Effector memory CD4-positive, alpha-beta T cell (primary cell): ENCODE measurements around the gene PRKCG.

Source experiments
- DNase-seq, 3 donors: peaks; one replicate each; pipeline ENCODE4 v3.0.0-alpha.2; 2020
- H3K27ac ChIP-seq: 2 replicates; pipeline ENCODE4 v1.7.0; 2013; ENCODE audit warnings: mild to moderate bottlenecking, low read length, moderate library complexity; ENCODE audit not compliant: insufficient read depth, poor library complexity, severe bottlenecking
- H3K27me3 ChIP-seq: replicated peaks from 2 replicates; pipeline ENCODE4 v1.7.0; 2013; ENCODE audit warnings: mild to moderate bottlenecking, low read length; ENCODE audit not compliant: insufficient read depth, control insufficient read depth, poor library complexity, severe bottlenecking
- H3K36me3 ChIP-seq: 2 replicates; pipeline ENCODE4 v1.7.0; 2013; ENCODE audit warnings: mild to moderate bottlenecking, low read length, moderate library complexity; ENCODE audit not compliant: control insufficient read depth, insufficient read depth
- H3K4me1 ChIP-seq: 2 replicates; pipeline ENCODE4 v1.7.0; 2013; ENCODE audit warnings: low read length, mild to moderate bottlenecking; ENCODE audit not compliant: control insufficient read depth, insufficient read depth, poor library complexity, severe bottlenecking
- H3K4me3 ChIP-seq: 2 replicates; pipeline ENCODE4 v1.7.0; 2013; ENCODE audit warnings: low read length, low read depth, mild to moderate bottlenecking; ENCODE audit not compliant: insufficient read depth, poor library complexity, severe bottlenecking
- H3K9me3 ChIP-seq: 2 replicates; pipeline ENCODE4 v1.7.0; 2013; ENCODE audit warnings: mild to moderate bottlenecking, low read length, moderate library complexity; ENCODE audit not compliant: control insufficient read depth

PRKCG gene

GRCh38 chr19:53897459-53897858 lies 15.5 kb downstream of the PRKCG start:
- no peaks in the 10 kb centered on the region for H3K4me1 ChIP-seq
- H3K27me3 ChIP-seq: peaks cover 15% of the 10 kb centered on the region
- no peak overlapping the region for H3K4me3 ChIP-seq
- no peak for DNase-seq
- H3K9me3 ChIP-seq: no peaks in the 10 kb centered on the region
- no peaks in the 10 kb centered on the region for H3K36me3 ChIP-seq
- H3K27ac ChIP-seq: no peak overlapping the region

- Histone ChIP-seq H3K9me3 (no peaks in the 10 kb centered on the region), H3K36me3 (no peaks in the 10 kb centered on the region), H3K27ac (no peak overlapping the region), H3K4me1 (no peaks in the 10 kb centered on the region), H3K4me3 (no peak overlapping the region), H3K27me3 (peaks cover 15% of the 10 kb centered on the region)
- no peak for DNase-seq
Observed at GRCh38 chr19:53898166-53898565, 16.2 kb downstream of the PRKCG start.

GRCh38 chr19:53898636-53899341 lies 16.8 kb downstream of the PRKCG start:
- no peak overlapping the region for H3K4me3 ChIP-seq
- no peak overlapping the region for H3K27ac ChIP-seq
- no peaks in the 10 kb centered on the region for H3K4me1 ChIP-seq
- H3K27me3 ChIP-seq: peaks cover 15% of the 10 kb centered on the region
- DNase-seq: no peak
- H3K9me3 ChIP-seq: no peaks in the 10 kb centered on the region
- H3K36me3 ChIP-seq: no peaks in the 10 kb centered on the region

- Histone ChIP-seq H3K9me3 (no peaks in the 10 kb centered on the region), H3K36me3 (no peaks in the 10 kb centered on the region), H3K27me3 (peaks cover 15% of the 10 kb centered on the region), H3K4me3 (no peak overlapping the region), H3K27ac (no peak overlapping the region), H3K4me1 (no peaks in the 10 kb centered on the region)
- DNase-seq: no peak
Observed at GRCh38 chr19:53900191-53900860, 18.3 kb downstream of the PRKCG start.

- H3K4me1 ChIP-seq: peaks cover 1% of the 10 kb centered on the region
- H3K9me3 ChIP-seq: no peaks in the 10 kb centered on the region
- H3K27ac ChIP-seq: no peak overlapping the region
- DNase-seq: peak in 1 of 3 donors; percentile 20
- no peak overlapping the region for H3K4me3 ChIP-seq
- no peaks in the 10 kb centered on the region for H3K36me3 ChIP-seq
- peaks cover 29% of the 10 kb centered on the region for H3K27me3 ChIP-seq
Observed at GRCh38 chr19:53903055-53903680, 21.2 kb downstream of the PRKCG start.

- H3K4me3 ChIP-seq: no peak overlapping the region
- H3K27ac ChIP-seq: no peak overlapping the region
- no peaks in the 10 kb centered on the region for H3K9me3 ChIP-seq
- no peak for DNase-seq
- H3K27me3 ChIP-seq: peaks cover 37% of the 10 kb centered on the region
- H3K4me1 ChIP-seq: peaks cover 13% of the 10 kb centered on the region
- H3K36me3 ChIP-seq: no peaks in the 10 kb centered on the region
Observed at GRCh38 chr19:53904909-53905308, 22.9 kb downstream of the PRKCG start.

- H3K4me1 ChIP-seq: peaks cover 13% of the 10 kb centered on the region
- no peak overlapping the region for H3K4me3 ChIP-seq
- H3K27me3 ChIP-seq: peaks cover 46% of the 10 kb centered on the region
- H3K27ac ChIP-seq: no peak overlapping the region
- no peaks in the 10 kb centered on the region for H3K36me3 ChIP-seq
- no peak for DNase-seq
- H3K9me3 ChIP-seq: no peaks in the 10 kb centered on the region
Observed at GRCh38 chr19:53905787-53906186, 23.8 kb downstream of the PRKCG start.

GRCh38 chr19:53906211-53907192 lies 24.5 kb downstream of the PRKCG start:
- Histone ChIP-seq H3K9me3 (no peaks in the 10 kb centered on the region), H3K27ac (no peak overlapping the region), H3K4me3 (no peak overlapping the region), H3K36me3 (no peaks in the 10 kb centered on the region), H3K27me3 (peaks cover 47% of the 10 kb centered on the region), H3K4me1 (peaks cover 13% of the 10 kb centered on the region)
- DNase-seq: peak; percentile 24 to 53 (median 31)

- Histone ChIP-seq H3K4me1 (peaks cover 13% of the 10 kb centered on the region), H3K27ac (no peak overlapping the region), H3K4me3 (no peak overlapping the region), H3K27me3 (peaks cover 47% of the 10 kb centered on the region), H3K36me3 (no peaks in the 10 kb centered on the region), H3K9me3 (no peaks in the 10 kb centered on the region)
- DNase-seq: no peak
Observed at GRCh38 chr19:53907193-53907581, 25.2 kb downstream of the PRKCG start.
